Measurements from ENCODE around the gene LRP2BP. TPM values are rescaled to one million over a fixed set of nuclear protein-coding genes. Genes with fewer than 3 reads are reported as not detected.

Gene LRP2BP
- total and polyA plus RNA-seq, 2 of the 13 experiments (the other 11 are each of a cell fraction or from before 2014, with no cell fraction given) = 0.22 to 0.29 TPM

- no peak for TF ChIP-seq RNF219 (CRISPR knock-in tag; IDR thresholded peaks at IDR 0.05)
- TF ChIP-seq SIN3B (IDR thresholded peaks at IDR 0.05; ENCODE audit: low read length) = no peak
These were observed 37.2 kb downstream of the LRP2BP start (continued) for GRCh38 chr4:185358514-185358913.

- Histone ChIP-seq H3K4me1 (ENCODE audit: insufficient read depth, low read length) (peaks cover 10% of the 10 kb centered on the region), H3K9ac (ENCODE audit: insufficient read depth, low read depth, low read length) (no peak overlapping the region), H4K20me1 (ENCODE audit: insufficient read depth, low read length) (no peaks in the 10 kb centered on the region), H3K27me3 (ENCODE audit: control insufficient read depth in 1 of 2, insufficient read depth in 2 of 2, low read length in 2 of 2) (no peaks in the 10 kb centered on the region), H3K4me3 (replicated peaks in 1 of 3; ENCODE audit: insufficient read depth in 1 of 3, low read depth in 2 of 3, low read length in 3 of 3) (no peak overlapping the region), H3K4me2 (ENCODE audit: low read depth, low read length) (no peak overlapping the region), H3K36me3 (replicated peaks in 1 of 2; ENCODE audit: control insufficient read depth in 1 of 2, insufficient read depth in 2 of 2, low read length in 2 of 2) (peaks cover 6 to 38% of the 10 kb centered on the region in 2 experiments; a peak in 4 of 5 replicates), H3K9me3 (ENCODE audit: low read length) (no peaks in the 10 kb centered on the region), H3K27ac (ENCODE audit: extremely low read length, insufficient read depth, low read length) (no peak overlapping the region), H3K79me2 (ENCODE audit: insufficient read depth, low read length) (no peaks in the 10 kb centered on the region), H2AFZ (ENCODE audit: low read length) (no peak overlapping the region)
- WGBS (ENCODE audit: low lambda C conversion rate) = 84% methylated on average over 7 of the region's 7 CpGs
- DNase-seq (ENCODE audit: low spot score) (no peak), FAIRE-seq (no peak), ATAC-seq (no peak)
- intact Hi-C loops (cut with micrococcal nuclease; ENCODE audit: unreplicated experiment) = no loop called here
- POLR2A ChIA-PET = no interaction called here
- in situ Hi-C loops (cut with HindIII; ENCODE audit: extremely low pct_ligation_motif_present, low pct_unique_long_range_greater_than_20kb) = no loop called here
- CTCF ChIA-PET (ENCODE audit: low intra/inter-chr PET ratio, low total read pairs) = no interaction called here
- BruUV-seq (replicated peaks) = no TSS peak
- TF ChIP-seq PBX3 (CRISPR knock-in tag; IDR thresholded peaks at IDR 0.05; ENCODE audit: borderline replicate concordance) (no peak), HNRNPUL1 (IDR thresholded peaks at IDR 0.05; ENCODE audit: low read depth, low read length) (no peak), ZBTB7A (CRISPR knock-in tag; IDR thresholded peaks at IDR 0.05) (no peak), SMAD3 (CRISPR knock-in tag; IDR thresholded peaks at IDR 0.05) (no peak), ZBTB8A (CRISPR knock-in tag; IDR thresholded peaks at IDR 0.05; ENCODE audit: borderline replicate concordance, low read depth) (no peak), ZNF83 (CRISPR knock-in tag; IDR thresholded peaks at IDR 0.05; ENCODE audit: borderline replicate concordance) (no peak), NONO (IDR thresholded peaks at IDR 0.05) (no peak), NONO (CRISPR knock-in tag; conservative IDR thresholded peaks at IDR 0.05) (no peak), ZNF232 (CRISPR knock-in tag; IDR thresholded peaks at IDR 0.05; ENCODE audit: borderline replicate concordance) (no peak), JUN (CRISPR knock-in tag; IDR thresholded peaks at IDR 0.05) (no peak), ZXDC (CRISPR knock-in tag; IDR thresholded peaks at IDR 0.05) (no peak), ZSCAN5A (CRISPR knock-in tag; IDR thresholded peaks at IDR 0.05; ENCODE audit: borderline replicate concordance) (no peak)
These were observed 37.8 kb downstream of the LRP2BP start for GRCh38 chr4:185357733-185358440.

All from HepG2 (cell line).